ENCODE results near the gene ROR1.

ROR1 gene

GRCh38 chr1:63920154-63921117, 146.6 kb downstream of the ROR1 start:
- no peaks in the 10 kb centered on the region for H3K36me3 Mint-ChIP-seq
- no peaks in the 10 kb centered on the region for H3K27me3 Mint-ChIP-seq
- H3K4me1 Mint-ChIP-seq: peaks cover 8 to 22% of the 10 kb centered on the region in 2 donors
- ATAC-seq (replicated peaks): no peak
- no peak overlapping the region for H3K4me3 Mint-ChIP-seq
- H3K27ac Mint-ChIP-seq: no peak overlapping the region
- no peaks in the 10 kb centered on the region for H3K9me3 Mint-ChIP-seq
- no peak for DNase-seq

DNA sequence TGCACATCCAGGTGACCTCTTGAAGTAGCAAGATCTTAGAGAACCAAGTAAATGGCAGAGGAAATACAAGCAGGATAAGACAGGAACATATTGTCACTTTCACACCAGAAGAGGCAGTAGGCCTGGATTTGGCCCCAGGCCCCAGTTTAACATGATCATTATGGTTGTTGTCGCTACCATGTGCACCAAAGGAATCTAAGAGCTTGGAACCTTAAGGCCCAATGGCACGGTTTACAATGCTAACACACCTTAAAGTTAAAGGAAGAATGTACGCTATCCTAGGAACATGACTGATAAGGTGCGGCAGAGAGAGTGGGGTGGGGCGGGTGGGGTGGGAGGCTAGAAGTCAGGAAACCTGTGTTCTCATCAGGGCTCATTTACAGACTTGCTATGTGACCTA, 147.5 kb downstream of the ROR1 start:
- Mint-ChIP-seq H3K4me1 (peaks cover 8 to 21% of the 10 kb centered on the region in 2 donors), H3K9me3 (no peaks in the 10 kb centered on the region), H3K36me3 (no peaks in the 10 kb centered on the region), H3K4me3 (no peak overlapping the region), H3K27me3 (no peaks in the 10 kb centered on the region), H3K27ac (no peak overlapping the region)
- DNase-seq (no peak), ATAC-seq (replicated peaks) (no peak)

DNA sequence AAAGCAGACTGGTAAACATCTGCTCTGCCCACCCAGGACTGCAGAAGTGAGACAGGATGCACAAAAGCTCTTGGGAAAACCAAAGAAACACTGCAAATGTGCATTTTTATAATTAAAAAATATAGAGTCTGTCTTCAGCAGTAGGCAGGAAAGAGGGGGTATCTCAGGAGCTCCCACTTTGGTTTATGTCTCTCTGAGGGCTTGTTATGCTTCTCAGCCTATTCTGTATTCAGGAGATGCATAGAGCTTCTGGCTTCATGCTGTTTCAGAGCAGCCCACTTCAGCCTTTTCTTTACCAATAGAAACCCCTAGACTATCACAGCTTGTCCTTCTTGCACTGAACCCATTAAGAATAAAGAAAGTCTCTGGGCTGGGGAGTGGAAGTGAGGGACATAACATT, 148.0 kb downstream of the ROR1 start:
- H3K9me3 Mint-ChIP-seq: no peaks in the 10 kb centered on the region
- H3K27ac Mint-ChIP-seq: no peak overlapping the region
- no peak for DNase-seq
- H3K4me3 Mint-ChIP-seq: no peak overlapping the region
- H3K27me3 Mint-ChIP-seq: no peaks in the 10 kb centered on the region
- H3K4me1 Mint-ChIP-seq: peaks cover 7 to 18% of the 10 kb centered on the region in 2 donors
- ATAC-seq (replicated peaks): no peak
- H3K36me3 Mint-ChIP-seq: no peaks in the 10 kb centered on the region

GRCh38 chr1:63922848-63923247, 149.0 kb downstream of the ROR1 start:
- H3K4me3 Mint-ChIP-seq: no peak overlapping the region

DNA sequence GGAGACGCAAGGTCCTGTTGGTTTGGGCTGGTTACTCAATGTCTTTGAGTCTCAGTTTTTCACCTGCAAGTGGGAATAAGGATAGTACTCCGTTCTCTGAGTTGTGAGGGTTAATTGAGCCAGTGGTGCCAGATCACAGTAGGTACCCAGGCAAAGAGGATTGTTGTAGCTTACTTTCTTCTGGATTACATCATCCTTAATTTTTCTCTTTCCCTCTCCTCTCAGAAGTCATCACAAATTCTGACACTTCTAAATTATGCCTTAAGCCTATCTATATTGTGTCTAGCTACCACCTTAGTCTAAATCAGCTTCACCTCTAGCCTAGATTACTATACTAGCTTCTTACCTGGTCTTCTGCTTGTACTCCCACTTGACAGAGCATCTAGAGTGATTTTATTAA, 149.5 kb downstream of the ROR1 start:
- H3K4me1 Mint-ChIP-seq: peaks cover 3 to 9% of the 10 kb centered on the region in 2 donors
- no peaks in the 10 kb centered on the region for H3K36me3 Mint-ChIP-seq
- no peaks in the 10 kb centered on the region for H3K27me3 Mint-ChIP-seq
- DNase-seq (no peak), ATAC-seq (replicated peaks) (no peak)
- H3K4me3 Mint-ChIP-seq: no peak overlapping the region
- no peaks in the 10 kb centered on the region for H3K9me3 Mint-ChIP-seq
- H3K27ac Mint-ChIP-seq: no peak overlapping the region

More at GRCh38 chr1:63922848-63923247, 149.0 kb downstream of the ROR1 start:
- H3K27me3 Mint-ChIP-seq: no peaks in the 10 kb centered on the region
- no peaks in the 10 kb centered on the region for H3K9me3 Mint-ChIP-seq
- ATAC-seq (replicated peaks): peak; percentile 36 to 38
- H3K36me3 Mint-ChIP-seq: no peaks in the 10 kb centered on the region
- peaks cover 3 to 9% of the 10 kb centered on the region in 2 donors for H3K4me1 Mint-ChIP-seq
- no peak for DNase-seq
- H3K27ac Mint-ChIP-seq: no peak overlapping the region

DNA sequence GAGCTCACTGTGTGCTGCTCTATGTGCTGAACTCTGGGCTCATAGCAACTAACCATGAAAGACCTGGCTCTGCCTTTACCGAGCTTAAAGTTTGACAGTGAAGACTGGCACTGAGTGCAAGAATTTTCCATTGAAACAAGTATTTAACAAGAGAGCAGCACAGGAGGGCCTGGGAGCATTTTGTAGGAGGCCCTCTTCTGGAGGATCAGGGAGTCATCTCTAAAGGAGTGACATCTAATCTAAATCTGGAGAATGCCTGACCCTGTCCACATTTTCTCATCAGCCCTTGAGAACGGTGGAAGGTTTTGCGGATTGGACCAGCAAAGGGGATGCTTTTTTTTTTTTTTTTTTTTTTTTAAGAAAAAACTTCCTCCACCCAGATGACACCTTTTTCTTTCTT, 150.8 kb downstream of the ROR1 start:
- Mint-ChIP-seq H3K4me1 (peaks cover 3 to 9% of the 10 kb centered on the region in 2 donors), H3K4me3 (no peak overlapping the region), H3K27me3 (no peaks in the 10 kb centered on the region), H3K27ac (no peak overlapping the region), H3K36me3 (no peaks in the 10 kb centered on the region), H3K9me3 (no peaks in the 10 kb centered on the region)
- ATAC-seq (replicated peaks): no peak
- DNase-seq: no peak

DNA sequence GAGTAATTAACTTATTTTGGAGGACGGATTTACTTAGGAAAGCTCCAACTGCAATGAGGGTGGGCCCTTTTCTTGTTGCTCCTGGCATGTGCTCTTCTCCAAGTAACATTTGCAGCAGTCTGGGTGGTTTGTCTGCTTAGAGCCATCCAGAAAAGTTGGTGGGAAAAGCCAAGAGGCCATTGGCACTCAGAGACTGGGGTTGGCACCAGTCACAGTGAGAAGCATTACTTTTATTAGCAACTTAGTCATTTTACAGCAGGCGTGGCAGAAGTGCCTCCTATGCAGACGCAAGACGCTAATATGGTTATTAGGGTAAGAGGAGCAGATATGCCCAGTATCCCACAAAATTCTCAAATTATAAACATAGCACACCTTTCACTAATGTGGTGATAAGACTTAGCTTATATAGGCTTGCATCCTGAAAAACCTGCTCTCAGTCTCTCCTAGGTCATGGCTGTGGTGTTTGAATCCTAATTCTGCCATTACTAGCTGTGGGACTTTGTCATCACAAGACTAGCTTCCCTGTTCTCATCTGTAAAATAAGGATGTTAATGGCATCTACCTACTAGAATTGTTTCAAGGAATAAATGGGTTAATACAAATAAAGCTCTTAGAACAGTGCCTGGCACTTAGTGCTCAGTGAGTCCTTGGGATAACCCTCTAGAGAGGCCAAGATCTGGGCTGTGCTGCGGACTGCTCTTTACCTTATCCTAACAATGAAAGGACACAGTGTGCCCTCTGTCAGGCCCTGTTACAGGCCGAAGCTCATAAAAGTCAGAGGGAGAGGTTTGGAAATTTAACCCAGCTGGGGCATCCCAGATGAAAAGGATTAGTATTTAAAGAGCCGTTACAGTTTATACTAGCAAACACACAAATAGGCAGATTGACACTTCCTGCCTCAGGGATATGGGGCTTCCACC, 154.6 kb downstream of the ROR1 start:
- Mint-ChIP-seq H3K27me3 (no peaks in the 10 kb centered on the region), H3K36me3 (no peaks in the 10 kb centered on the region), H3K4me3 (no peak overlapping the region), H3K4me1 (peaks cover 0 to 2% of the 10 kb centered on the region in 2 donors), H3K9me3 (no peaks in the 10 kb centered on the region), H3K27ac (no peak overlapping the region)
- no peak for ATAC-seq (replicated peaks)
- no peak for DNase-seq

DNA sequence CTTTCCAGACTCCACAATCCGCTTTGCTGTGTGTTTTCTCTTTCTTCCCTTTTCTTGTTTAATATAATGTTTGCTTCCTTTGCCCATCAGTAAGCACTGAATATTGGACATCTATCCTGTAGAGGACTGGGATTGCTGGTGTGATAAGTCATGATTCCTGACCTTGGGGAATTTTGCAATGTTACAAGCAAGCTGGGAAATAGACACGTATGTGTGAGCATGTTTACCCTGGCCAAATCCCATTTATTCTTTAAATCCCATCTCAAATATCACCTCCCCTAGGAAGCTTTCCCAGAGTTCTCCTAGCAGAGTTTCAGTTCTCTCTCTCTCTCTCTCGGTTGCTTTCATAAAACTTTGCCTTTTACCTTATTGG, 155.3 kb downstream of the ROR1 start:
- Mint-ChIP-seq H3K4me3 (no peak overlapping the region), H3K36me3 (no peaks in the 10 kb centered on the region), H3K27ac (no peak overlapping the region), H3K4me1 (peaks cover 0 to 2% of the 10 kb centered on the region in 2 donors), H3K27me3 (no peaks in the 10 kb centered on the region), H3K9me3 (no peaks in the 10 kb centered on the region)
- no peak for ATAC-seq (replicated peaks)
- no peak for DNase-seq

DNA sequence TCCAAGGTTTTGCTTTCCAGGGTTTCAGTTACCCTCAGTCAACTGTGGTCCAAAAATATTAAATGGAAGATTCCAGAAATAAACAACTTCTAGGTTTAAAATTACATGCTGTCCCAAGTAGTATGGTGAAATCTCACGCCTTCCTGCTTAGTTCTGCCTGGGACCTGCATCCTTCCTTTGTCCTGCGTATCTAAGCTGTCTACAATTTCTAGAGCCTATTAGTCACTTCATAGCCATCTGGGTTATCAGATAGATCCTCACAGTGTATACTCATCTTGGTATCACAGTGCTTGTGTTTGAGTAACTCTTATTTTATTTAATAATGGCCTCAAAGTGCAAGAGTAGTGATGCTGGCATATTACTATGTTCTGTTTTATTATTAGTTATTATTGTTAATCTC, 157.7 kb downstream of the ROR1 start:
- no peak for DNase-seq
- no peaks in the 10 kb centered on the region for H3K36me3 Mint-ChIP-seq
- ATAC-seq (replicated peaks): no peak
- no peak overlapping the region for H3K4me3 Mint-ChIP-seq
- peaks cover 4 to 12% of the 10 kb centered on the region in 2 donors for H3K4me1 Mint-ChIP-seq
- H3K27ac Mint-ChIP-seq: no peak overlapping the region
- H3K9me3 Mint-ChIP-seq: no peaks in the 10 kb centered on the region
- H3K27me3 Mint-ChIP-seq: no peaks in the 10 kb centered on the region

DNA sequence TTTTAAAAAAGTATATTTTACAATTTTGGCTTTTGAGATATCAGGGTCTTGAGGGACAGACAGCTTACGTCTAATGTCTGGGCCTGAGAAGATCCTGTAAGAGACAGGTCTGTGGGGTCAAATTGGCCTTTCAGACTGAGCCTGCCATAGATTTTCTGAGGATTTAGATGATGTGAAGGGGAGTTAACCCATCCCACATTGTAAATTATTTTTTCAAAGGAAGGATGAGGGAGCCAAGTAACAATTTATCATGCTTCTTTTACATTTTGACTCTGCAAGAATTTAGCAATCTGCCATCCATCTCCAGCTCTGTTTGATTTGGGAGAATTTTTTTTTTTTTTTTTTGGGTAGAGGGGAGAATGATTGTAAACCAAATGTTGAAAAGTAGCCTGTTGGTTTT, 160.9 kb downstream of the ROR1 start:
- no peak overlapping the region for H3K27ac Mint-ChIP-seq
- DNase-seq (no peak), ATAC-seq (replicated peaks) (no peak)
- H3K9me3 Mint-ChIP-seq: no peaks in the 10 kb centered on the region
- H3K27me3 Mint-ChIP-seq: no peaks in the 10 kb centered on the region
- no peaks in the 10 kb centered on the region for H3K36me3 Mint-ChIP-seq
- H3K4me1 Mint-ChIP-seq: peaks cover 6 to 22% of the 10 kb centered on the region in 2 donors
- H3K4me3 Mint-ChIP-seq: no peak overlapping the region

GRCh38 chr1:63935143-63935542, 161.3 kb downstream of the ROR1 start:
- H3K27me3 Mint-ChIP-seq: no peaks in the 10 kb centered on the region
- peak; percentile 39 to 71 for ATAC-seq (replicated peaks)
- peaks cover 6 to 22% of the 10 kb centered on the region in 2 donors for H3K4me1 Mint-ChIP-seq
- no peaks in the 10 kb centered on the region for H3K9me3 Mint-ChIP-seq
- no peak overlapping the region for H3K27ac Mint-ChIP-seq
- H3K36me3 Mint-ChIP-seq: no peaks in the 10 kb centered on the region
- no peak for DNase-seq
- H3K4me3 Mint-ChIP-seq: no peak overlapping the region

GRCh38 chr1:63935553-63935952, 161.7 kb downstream of the ROR1 start:
- Mint-ChIP-seq H3K4me3 (no peak overlapping the region), H3K27ac (no peak overlapping the region), H3K4me1 (peaks cover 6 to 22% of the 10 kb centered on the region in 2 donors), H3K27me3 (no peaks in the 10 kb centered on the region), H3K36me3 (no peaks in the 10 kb centered on the region), H3K9me3 (no peaks in the 10 kb centered on the region)
- no peak for DNase-seq
- peak; percentile 42 to 64 for ATAC-seq (replicated peaks)

GRCh38 chr1:63936276-63936675, 162.5 kb downstream of the ROR1 start:
- H3K4me3 Mint-ChIP-seq: no peak overlapping the region
- no peak for ATAC-seq (replicated peaks)
- H3K4me1 Mint-ChIP-seq: peaks cover 6 to 22% of the 10 kb centered on the region in 2 donors

DNA sequence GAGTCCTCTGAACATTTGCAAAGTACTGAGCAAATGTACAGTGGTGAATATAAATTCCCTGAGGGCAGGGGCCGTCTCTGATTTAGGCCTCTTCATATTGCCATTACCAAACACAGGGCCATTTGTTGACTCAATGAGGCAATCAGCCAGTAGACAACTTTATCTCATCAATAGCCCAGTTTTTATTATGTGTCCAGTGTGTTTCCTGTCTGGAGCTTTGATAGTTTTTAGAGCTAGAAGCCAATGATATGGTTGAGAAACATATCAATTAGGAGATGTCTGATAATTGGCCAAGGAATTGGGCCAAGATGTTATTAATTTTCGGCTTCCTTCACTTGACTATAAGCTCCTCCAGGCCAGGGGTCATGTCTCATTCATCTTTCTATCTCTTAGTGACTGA, 163.0 kb downstream of the ROR1 start:
- no peak overlapping the region for H3K27ac Mint-ChIP-seq
- H3K4me3 Mint-ChIP-seq: no peak overlapping the region
- no peaks in the 10 kb centered on the region for H3K9me3 Mint-ChIP-seq
- ATAC-seq (replicated peaks) (no peak), DNase-seq (no peak)
- H3K4me1 Mint-ChIP-seq: peaks cover 6 to 22% of the 10 kb centered on the region in 2 donors
- H3K36me3 Mint-ChIP-seq: no peaks in the 10 kb centered on the region
- no peaks in the 10 kb centered on the region for H3K27me3 Mint-ChIP-seq

More at GRCh38 chr1:63936276-63936675, 162.5 kb downstream of the ROR1 start:
- Mint-ChIP-seq H3K36me3 (no peaks in the 10 kb centered on the region), H3K27ac (no peak overlapping the region), H3K9me3 (no peaks in the 10 kb centered on the region), H3K27me3 (no peaks in the 10 kb centered on the region)
- no peak for DNase-seq
